H1 (cell line): ENCODE results near the gene ABCD1.

ENCODE experiments used
- EZH2 ChIP-seq: fragments of 200-600 bp; sonication (generic); IDR thresholded peaks from 2 replicates; pipeline ENCODE4 v1.7.1; 2012; ENCODE audit warnings: low read depth, mild to moderate bottlenecking, moderate library complexity, low read length, inconsistent platforms; ENCODE audit not compliant: severe bottlenecking
- HDAC2 ChIP-seq, 2 experiments: fragments of 300-600 bp in 1 of 2; sonication (generic) in 1 of 2; IDR thresholded peaks; 2 replicates each; pipeline ENCODE4 v1.6.1; 2011 to 2012; ENCODE audit warnings: low read depth in 2 of 2, low read length in 2 of 2, mild to moderate bottlenecking in 2 of 2, moderate library complexity in 2 of 2, borderline replicate concordance in 1 of 2, inconsistent platforms in 1 of 2
- POLR2A ChIP-seq, 2 experiments: IDR thresholded peaks; 1 replicate in 1 of 2; 2 replicates in 1 of 2; pipeline ENCODE4 v1.6.1; 2011; ENCODE audit warnings: low read depth in 2 of 2, low read length in 2 of 2, mild to moderate bottlenecking in 2 of 2; ENCODE audit errors: control extremely low read depth in 1 of 2
- POLR2AphosphoS5 ChIP-seq: IDR thresholded peaks from 2 replicates; pipeline ENCODE4 v1.6.1; 2011; ENCODE audit warnings: low read depth, low read length
- RBBP5 ChIP-seq: IDR thresholded peaks from 2 replicates; pipeline ENCODE4 v1.7.1; 2012; ENCODE audit warnings: low read depth, mild to moderate bottlenecking, inconsistent platforms, low read length, moderate library complexity, borderline replicate concordance
- RFX5 ChIP-seq: IDR thresholded peaks from 2 replicates; pipeline ENCODE4 v1.6.1; 2011; ENCODE audit warnings: low read depth, low read length, improper control_type of control experiment, borderline replicate concordance
- TF ChIP-seq, protein P1 (sequence below), 3 experiments: IDR thresholded peaks; 1 replicate in 2 of 3; 2 replicates in 1 of 3; pipeline versions ENCODE4 v1.5.1 to v1.6.1; 2011; ENCODE audit warnings: low read length in 3 of 3, mild to moderate bottlenecking in 3 of 3, inconsistent platforms in 2 of 3, low read depth in 1 of 3, moderate library complexity in 1 of 3; ENCODE audit not compliant: insufficient read depth in 1 of 3; ENCODE audit errors: control extremely low read depth in 1 of 3
- TF ChIP-seq, protein P2 (sequence below): IDR thresholded peaks from 2 replicates; pipeline ENCODE4 v1.6.1; 2012; ENCODE audit warnings: inconsistent platforms

GRCh38 chrX:153688506-153688905 lies 36.1 kb upstream of the ABCD1 start:
- TF ChIP-seq, protein P1, sequence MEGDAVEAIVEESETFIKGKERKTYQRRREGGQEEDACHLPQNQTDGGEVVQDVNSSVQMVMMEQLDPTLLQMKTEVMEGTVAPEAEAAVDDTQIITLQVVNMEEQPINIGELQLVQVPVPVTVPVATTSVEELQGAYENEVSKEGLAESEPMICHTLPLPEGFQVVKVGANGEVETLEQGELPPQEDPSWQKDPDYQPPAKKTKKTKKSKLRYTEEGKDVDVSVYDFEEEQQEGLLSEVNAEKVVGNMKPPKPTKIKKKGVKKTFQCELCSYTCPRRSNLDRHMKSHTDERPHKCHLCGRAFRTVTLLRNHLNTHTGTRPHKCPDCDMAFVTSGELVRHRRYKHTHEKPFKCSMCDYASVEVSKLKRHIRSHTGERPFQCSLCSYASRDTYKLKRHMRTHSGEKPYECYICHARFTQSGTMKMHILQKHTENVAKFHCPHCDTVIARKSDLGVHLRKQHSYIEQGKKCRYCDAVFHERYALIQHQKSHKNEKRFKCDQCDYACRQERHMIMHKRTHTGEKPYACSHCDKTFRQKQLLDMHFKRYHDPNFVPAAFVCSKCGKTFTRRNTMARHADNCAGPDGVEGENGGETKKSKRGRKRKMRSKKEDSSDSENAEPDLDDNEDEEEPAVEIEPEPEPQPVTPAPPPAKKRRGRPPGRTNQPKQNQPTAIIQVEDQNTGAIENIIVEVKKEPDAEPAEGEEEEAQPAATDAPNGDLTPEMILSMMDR (IDR thresholded peaks at IDR 0.05; ENCODE audit: control extremely low read depth in 1 of 3, insufficient read depth in 1 of 3, low read depth in 1 of 3, low read length in 3 of 3): no peak
- TF ChIP-seq, protein P2, sequence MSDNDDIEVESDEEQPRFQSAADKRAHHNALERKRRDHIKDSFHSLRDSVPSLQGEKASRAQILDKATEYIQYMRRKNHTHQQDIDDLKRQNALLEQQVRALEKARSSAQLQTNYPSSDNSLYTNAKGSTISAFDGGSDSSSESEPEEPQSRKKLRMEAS: no peak
- TF ChIP-seq RBBP5 (no peak), POLR2A (IDR thresholded peaks at IDR 0.05; ENCODE audit: control extremely low read depth in 1 of 2, low read depth in 2 of 2, low read length in 2 of 2) (no peak), EZH2 (no peak), POLR2AphosphoS5 (no peak), HDAC2 (IDR thresholded peaks at IDR 0.05; ENCODE audit: borderline replicate concordance in 1 of 2, low read depth in 2 of 2, low read length in 2 of 2) (no peak), RFX5 (no peak)
